Spleen (tissue), 11 donors: ENCODE measurements around the gene C9. TPM values are rescaled to one million over a fixed set of nuclear protein-coding genes. Genes with fewer than 3 reads are reported as not detected.

ENCODE experiments used
- DNase-seq: peaks from one replicate; pipeline ENCODE4 v3.0.0-alpha.2; 2020
- H3K27ac ChIP-seq, 8 donors: fragments of 200-600 bp; sonication (generic) in 7 of 8; 1 replicate in 4 of 8; 2 replicates in 4 of 8; pipeline versions ENCODE4 v1.5.0 to v1.8.0; 2016 to 2021; ENCODE audit warnings: inconsistent platforms in 4 of 8, mild to moderate bottlenecking in 4 of 8, moderate library complexity in 1 of 8
- H3K27me3 ChIP-seq, 7 donors: fragments of 200-600 bp; sonication (generic) in 6 of 7; replicated peaks in 1 of 7; 1 replicate in 4 of 7; 2 replicates in 3 of 7; pipeline versions ENCODE4 v1.5.0 to v1.8.0; 2016 to 2021; ENCODE audit warnings: inconsistent platforms in 3 of 7, mild to moderate bottlenecking in 1 of 7
- H3K36me3 ChIP-seq, 6 donors: fragments of 200-600 bp; sonication (generic) in 5 of 6; 1 replicate in 4 of 6; 2 replicates in 2 of 6; pipeline versions ENCODE4 v1.5.0 to v1.8.0; 2016 to 2021; ENCODE audit warnings: inconsistent platforms in 2 of 6
- H3K4me1 ChIP-seq, 6 donors: fragments of 200-600 bp; sonication (generic) in 5 of 6; 1 replicate in 3 of 6; 2 replicates in 3 of 6; pipeline versions ENCODE4 v1.5.0 to v1.8.0; 2016 to 2021; ENCODE audit warnings: inconsistent platforms in 3 of 6
- H3K4me3 ChIP-seq, 8 donors: fragments of 200-600 bp; sonication (generic) in 7 of 8; 1 replicate in 4 of 8; 2 replicates in 4 of 8; pipeline versions ENCODE4 v1.5.0 to v1.8.0; 2016 to 2021; ENCODE audit warnings: inconsistent platforms in 4 of 8, mild to moderate bottlenecking in 4 of 8, moderate library complexity in 2 of 8
- H3K9me3 ChIP-seq, 8 donors: fragments of 200-600 bp; sonication (generic) in 7 of 8; 1 replicate in 4 of 8; 2 replicates in 4 of 8; pipeline versions ENCODE4 v1.5.0 to v1.8.0; 2016 to 2021; ENCODE audit warnings: inconsistent platforms in 4 of 8
- POLR2A ChIP-seq, 3 donors: fragments of 450-650 bp; IDR thresholded peaks; one replicate each; pipeline ENCODE4 v1.5.1; 2017; ENCODE audit warnings: antibody characterized with exemption in 3 of 3, mild to moderate bottlenecking in 1 of 3
- POLR2AphosphoS5 ChIP-seq, 3 donors: sonication (generic); formaldehyde crosslinking; IDR thresholded peaks; one replicate each; pipeline ENCODE4 v1.5.1; 2017; ENCODE audit warnings: antibody characterized with exemption in 3 of 3
- WGBS, 5 donors: extraction: QIAGEN DNeasy Blood & Tissue Kit in 3 of 5; methylation state at CpG; one replicate each; pipeline versions ENCODE4 v1.1.5 to v1.1.7; 2013 to 2018; 5-methylcytosine and 5-hydroxymethylcytosine counted together
- intact Hi-C: fragments of 100-400 bp; cut with DNase I; formaldehyde crosslinking; loops from one replicate; pipeline ENCODE4 v1.15.0; 2023; ENCODE audit warnings: low total_unique reads
- polyA plus RNA-seq, 3 donors: library from polyadenylated mRNA; stranded (reverse); fragments of 200-250 nt; gene quantifications; one replicate each; pipeline ENCODE4 v1.2.1, GENCODE V29; 2013
- total RNA-seq, 7 donors: library from RNA; depleted of rRNA in 3 of 7; stranded (reverse); fragments of >200 nt in 3 of 7; fragmentation: NEBNext Ultra II Directional in 4 of 7; extraction: Animal tissue kit (Norgen Biotek cat#: 25700) in 4 of 7; gene quantifications; one replicate each; pipeline versions ENCODE4 v1.1.0 to v1.2.1, GENCODE V29; 2016 to 2021
- TF ChIP-seq, protein P1 (sequence below), 11 experiments: fragments of 200-600 bp in 7 of 11; fragments of 450-650 bp in 4 of 11; sonication (generic) in 4 of 11; IDR thresholded peaks in 8 of 11; conservative IDR thresholded peaks in 3 of 11; 1 replicate in 7 of 11; 2 replicates in 4 of 11; pipeline versions ENCODE4 v1.4.0 to v1.8.0; 2016 to 2021; ENCODE audit warnings: antibody characterized with exemption in 11 of 11, inconsistent platforms in 4 of 11, mild to moderate bottlenecking in 1 of 11
- donor health status: healthy with polysubstance abuse.
- donor health status: DM: no; HTN: no; CAD: no; lungs with moderate emphysema.
- donor health status: DM: no; HTN: no; CAD: no.
- donor health status: Bipolar disorder and iron deficiency.
- donor health status: healthy.
- donor health status: DM: no; HTN: no; CAD: no.
- donor health status: DM: yes; HTN: yes; CAD: no.

Gene C9
- total and polyA plus RNA-seq, 10 donors, result 0.55 TPM; not detected in 9

- Histone ChIP-seq H3K36me3 (peaks cover 0 to 21% (median 0%) of the 10 kb centered on the region in 6 donors), H3K27ac (peak overlapping the region in 3 of 8 donors; percentile 23 to 82 (median 42)), H3K27me3 (no peaks in the 10 kb centered on the region), H3K9me3 (peaks cover 0 to 16% (median 9%) of the 10 kb centered on the region in 8 donors), H3K4me3 (no peak overlapping the region), H3K4me1 (peaks cover 0 to 61% (median 16%) of the 10 kb centered on the region in 6 donors)
- TF ChIP-seq, protein P1, sequence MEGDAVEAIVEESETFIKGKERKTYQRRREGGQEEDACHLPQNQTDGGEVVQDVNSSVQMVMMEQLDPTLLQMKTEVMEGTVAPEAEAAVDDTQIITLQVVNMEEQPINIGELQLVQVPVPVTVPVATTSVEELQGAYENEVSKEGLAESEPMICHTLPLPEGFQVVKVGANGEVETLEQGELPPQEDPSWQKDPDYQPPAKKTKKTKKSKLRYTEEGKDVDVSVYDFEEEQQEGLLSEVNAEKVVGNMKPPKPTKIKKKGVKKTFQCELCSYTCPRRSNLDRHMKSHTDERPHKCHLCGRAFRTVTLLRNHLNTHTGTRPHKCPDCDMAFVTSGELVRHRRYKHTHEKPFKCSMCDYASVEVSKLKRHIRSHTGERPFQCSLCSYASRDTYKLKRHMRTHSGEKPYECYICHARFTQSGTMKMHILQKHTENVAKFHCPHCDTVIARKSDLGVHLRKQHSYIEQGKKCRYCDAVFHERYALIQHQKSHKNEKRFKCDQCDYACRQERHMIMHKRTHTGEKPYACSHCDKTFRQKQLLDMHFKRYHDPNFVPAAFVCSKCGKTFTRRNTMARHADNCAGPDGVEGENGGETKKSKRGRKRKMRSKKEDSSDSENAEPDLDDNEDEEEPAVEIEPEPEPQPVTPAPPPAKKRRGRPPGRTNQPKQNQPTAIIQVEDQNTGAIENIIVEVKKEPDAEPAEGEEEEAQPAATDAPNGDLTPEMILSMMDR (IDR thresholded peaks at IDR 0.05 in 8 of 11, conservative IDR thresholded peaks at IDR 0.05 in 3 of 11), result no peak
- TF ChIP-seq POLR2A (IDR thresholded peaks at IDR 0.05), result no peak
- TF ChIP-seq POLR2AphosphoS5 (IDR thresholded peaks at IDR 0.05), result no peak
- no peak for DNase-seq
- intact Hi-C loops, result no loop called here
These were observed 111.1 kb downstream of the C9 start for GRCh38 chr5:39253196-39253595.

GRCh38 chr5:39249564-39250274 lies 114.6 kb downstream of the C9 start:
- intact Hi-C loops, result no loop called here
- Histone ChIP-seq H3K4me1 (peaks cover 0 to 26% (median 2%) of the 10 kb centered on the region in 6 donors), H3K9me3 (peaks cover 0 to 16% (median 9%) of the 10 kb centered on the region in 8 donors), H3K36me3 (peaks cover 0 to 36% (median 0%) of the 10 kb centered on the region in 6 donors), H3K27ac (peak overlapping the region in 3 of 8 donors; percentile 41 to 76 (median 45)), H3K4me3 (no peak overlapping the region), H3K27me3 (no peaks in the 10 kb centered on the region)
- WGBS, 5 donors, result 71 to 86% (median 74%) methylated on average over 1 of the region's 1 CpG
- DNase-seq, result no peak
- TF ChIP-seq POLR2AphosphoS5 (IDR thresholded peaks at IDR 0.05), result no peak
- TF ChIP-seq, protein P1 (IDR thresholded peaks at IDR 0.05 in 8 of 11, conservative IDR thresholded peaks at IDR 0.05 in 3 of 11), result no peak

GRCh38 chr5:39249069-39249468 lies 115.2 kb downstream of the C9 start:
- Histone ChIP-seq H3K9me3 (peaks cover 0 to 16% (median 9%) of the 10 kb centered on the region in 8 donors), H3K27me3 (no peaks in the 10 kb centered on the region), H3K4me1 (peaks cover 0 to 20% (median 0%) of the 10 kb centered on the region in 6 donors), H3K36me3 (peaks cover 0 to 36% (median 0%) of the 10 kb centered on the region in 6 donors), H3K27ac (peak overlapping the region in 1 of 8 donors; percentile 76), H3K4me3 (no peak overlapping the region)
- intact Hi-C loops, result no loop called here
- 90 to 100% (median 91%) methylated on average over 1 of the region's 1 CpG for WGBS, 5 donors
- TF ChIP-seq POLR2A (IDR thresholded peaks at IDR 0.05) (no peak), POLR2AphosphoS5 (IDR thresholded peaks at IDR 0.05) (no peak)
- no peak for DNase-seq

DNA sequence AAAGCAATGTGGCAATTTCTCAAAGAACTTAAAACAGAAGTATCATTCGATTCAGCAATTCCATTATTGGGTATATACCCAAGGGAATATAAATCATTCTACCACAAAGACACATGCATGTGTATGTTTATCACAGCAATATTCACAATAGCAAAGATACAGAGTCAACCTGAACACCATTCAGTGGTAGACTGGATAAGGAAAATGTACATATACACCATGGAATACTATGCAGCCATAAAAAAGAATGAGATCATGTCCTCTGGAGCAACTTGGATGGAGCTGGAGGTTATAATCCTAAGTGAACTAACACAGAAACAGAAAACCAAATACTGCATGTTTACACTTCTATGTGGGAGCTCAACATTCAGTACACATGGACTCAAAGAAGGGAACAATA lies 123.5 kb downstream of the C9 start:
- intact Hi-C loops, result no loop called here
- WGBS, 5 donors, result 72 to 91% (median 82%) methylated on average over 1 of the region's 1 CpG
- Histone ChIP-seq H3K27ac (no peak overlapping the region), H3K36me3 (peaks cover 0 to 8% (median 0%) of the 10 kb centered on the region in 6 donors), H3K27me3 (no peaks in the 10 kb centered on the region), H3K9me3 (peaks cover 2 to 26% (median 17%) of the 10 kb centered on the region in 8 donors), H3K4me3 (no peak overlapping the region), H3K4me1 (peaks cover 0 to 15% (median 0%) of the 10 kb centered on the region in 6 donors)
- TF ChIP-seq POLR2A (IDR thresholded peaks at IDR 0.05) (no peak), POLR2AphosphoS5 (IDR thresholded peaks at IDR 0.05) (no peak)
- TF ChIP-seq, protein P1 (IDR thresholded peaks at IDR 0.05 in 8 of 11, conservative IDR thresholded peaks at IDR 0.05 in 3 of 11), result no peak
- no peak for DNase-seq
